K562 (cell line): ENCODE measurements around the gene SLC9A2. TPM values are rescaled to one million over a fixed set of nuclear protein-coding genes. Genes with fewer than 3 reads are reported as not detected.

Experiments
- ATAC-seq: fragments of 200-7000 bp; cut with Tn5 transposase; 3 replicates; pipeline ENCODE4 v1.9.1; 2020; ENCODE audit warnings: moderate library complexity
- BruUV-seq: library from RNA; stranded (reverse); fragments of 400-500 nt; replicated peaks from 2 replicates; lab custom pipeline; 2021; lab: Mats Ljungman, UMichigan
- CTCF ChIA-PET: fragments of 300-600 bp; formaldehyde crosslinking; extraction: SDS; loops from one replicate; lab custom pipeline; 2021; ENCODE audit warnings: low intra/inter-chr PET ratio; lab: Yijun Ruan, JAX
- POLR2A ChIA-PET: fragments of 300-600, 350-650 bp; sonication (Branson Sonifier 250); formaldehyde crosslinking; extraction: SDS; loops from one replicate; lab custom pipeline; 2021; ENCODE audit warnings: antibody characterized with exemption, inconsistent platforms; lab: Yijun Ruan, JAX
- DNase-seq, 4 experiments: peaks; one replicate each; pipeline versions ENCODE4 v3.0.0 to v3.0.0-alpha.2; 2011 to 2018; ENCODE audit warnings: low spot score in 3 of 4, mixed read lengths in 3 of 4; ENCODE audit errors: extremely low read depth in 1 of 4
- FAIRE-seq: peaks from 2 replicates; lab custom pipeline; 2011; peaks lifted over from hg19 to GRCh38; lab: Jason Lieb, UNC
- H2AFZ ChIP-seq: 2 replicates; pipeline ENCODE4 v1.6.0; 2011; ENCODE audit warnings: low read depth, low read length, control low read depth, inconsistent platforms
- H3K27ac ChIP-seq: fragments of 200-600 bp; 3 replicates; pipeline ENCODE4 v1.8.0; 2011; ENCODE audit warnings: low read depth, mild to moderate bottlenecking, control low read depth, inconsistent platforms, low read length, moderate library complexity, mixed read lengths; ENCODE audit errors: extremely low read depth
- H3K27me3 ChIP-seq, 2 experiments: fragments of 300-600 bp in 1 of 2; 2 replicates in 1 of 2; 3 replicates in 1 of 2; pipeline versions ENCODE4 v1.6.0 to v1.8.0; 2011; ENCODE audit warnings: inconsistent platforms in 2 of 2, low read length in 2 of 2, mild to moderate bottlenecking in 1 of 2, mixed read lengths in 1 of 2, moderate library complexity in 1 of 2; ENCODE audit not compliant: control insufficient read depth in 2 of 2, insufficient read depth in 2 of 2
- H3K36me3 ChIP-seq: fragments of 300-600 bp; 3 replicates; pipeline ENCODE4 v1.8.0; 2011; ENCODE audit warnings: mild to moderate bottlenecking, low read length, inconsistent platforms; ENCODE audit not compliant: control insufficient read depth, insufficient read depth
- H3K4me1 ChIP-seq, 2 experiments: fragments of 200-600 bp in 1 of 2; replicated peaks in 1 of 2; 2 replicates in 1 of 2; 3 replicates in 1 of 2; pipeline versions ENCODE4 v1.5.1 to v1.8.0; 2011; ENCODE audit warnings: inconsistent platforms in 2 of 2, low read length in 2 of 2, mild to moderate bottlenecking in 1 of 2, mixed read lengths in 1 of 2, moderate library complexity in 1 of 2; ENCODE audit not compliant: control insufficient read depth in 2 of 2, insufficient read depth in 2 of 2
- H3K4me2 ChIP-seq: 2 replicates; pipeline ENCODE4 v1.6.1; 2011; ENCODE audit warnings: low read length, control low read depth, inconsistent platforms, mixed read lengths; ENCODE audit not compliant: insufficient read depth
- H3K4me3 ChIP-seq: fragments of 200-600 bp; sonication (generic), shearing (Covaris generic); 2 replicates; pipeline ENCODE4 v1.5.1; 2016; ENCODE audit warnings: control low read depth, inconsistent platforms
- H3K79me2 ChIP-seq: fragments of 200-600 bp; 3 replicates; pipeline ENCODE4 v1.8.0; 2011; ENCODE audit warnings: low read length, inconsistent platforms; ENCODE audit not compliant: control insufficient read depth, insufficient read depth
- H3K9ac ChIP-seq, 2 experiments: 2 replicates each; pipeline versions ENCODE4 v1.6.0 to v1.6.1; 2011; ENCODE audit warnings: low read depth in 2 of 2, low read length in 2 of 2, control low read depth in 1 of 2, inconsistent platforms in 1 of 2, mild to moderate bottlenecking in 1 of 2, mixed read lengths in 1 of 2; ENCODE audit not compliant: insufficient read depth in 1 of 2
- H3K9me1 ChIP-seq: one replicate; pipeline ENCODE4 v1.6.0; 2011; ENCODE audit warnings: inconsistent platforms, mild to moderate bottlenecking, low read length, moderate library complexity; ENCODE audit not compliant: control insufficient read depth, insufficient read depth
- H3K9me3 ChIP-seq: replicated peaks from 2 replicates; pipeline ENCODE4 v1.5.1; 2011; ENCODE audit warnings: low read depth, low read length, inconsistent platforms; ENCODE audit not compliant: control insufficient read depth, insufficient read depth
- H4K20me1 ChIP-seq: replicated peaks from 2 replicates; pipeline ENCODE4 v1.6.1; 2011; ENCODE audit warnings: low read length, inconsistent platforms, mixed read lengths; ENCODE audit not compliant: control insufficient read depth, insufficient read depth
- HDAC3 ChIP-seq: fragments of 450-650 bp; IDR thresholded peaks from 2 replicates; pipeline ENCODE4 v1.6.1; 2018; ENCODE audit warnings: borderline replicate concordance, mild to moderate bottlenecking, moderate library complexity; ENCODE audit not compliant: partially characterized antibody
- WGBS: fragments of 100-300 bp; shearing (Covaris generic); methylation state at CpG from one replicate; pipeline ENCODE4 v1.1.6; 2016; ENCODE audit warnings: low coverage, mixed read lengths; ENCODE audit not compliant: insufficient coverage; ENCODE audit errors: missing lambda C conversion rate; 5-methylcytosine and 5-hydroxymethylcytosine counted together
- in situ Hi-C: fragments of 300-500 bp; cut with MboI; formaldehyde crosslinking; loops from 4 replicates; pipeline ENCODE4 v1.15.0; 2018; ENCODE audit warnings: inconsistent platforms, mixed read lengths
- intact Hi-C: fragments of 100-400 bp; cut with micrococcal nuclease; formaldehyde crosslinking; loops from 2 replicates; pipeline ENCODE4 v1.14.2; 2022
- polyA plus RNA-seq, 8 experiments: library from polyadenylated mRNA; depleted of rRNA in 4 of 8; stranded (reverse) in 5 of 8; unstranded in 3 of 8; fragments of >200 nt; fragmentation: Nextera tagmentation in 2 of 8; fragmentation: Illumina TruSeq in 1 of 8; extraction: Ambion mirVana in 2 of 8; extraction: Trizol in 1 of 8; gene quantifications; 2 replicates each; pipeline versions ENCODE4 v1.2.1 to v1.2.3, GENCODE V29; 2011 to 2014; ENCODE audit warnings: inconsistent platforms in 1 of 8, missing spikeins in 1 of 8
- total RNA-seq, 7 experiments: library from RNA; depleted of rRNA in 6 of 7; stranded (reverse); fragments of >200 nt in 6 of 7; fragmentation: Illumina TruSeq in 2 of 7; extraction: Trizol in 2 of 7; gene quantifications; 2 replicates each; pipeline versions ENCODE4 v1.2.1 to v1.2.3, GENCODE V29; 2011 to 2021; ENCODE audit warnings: low replicate concordance in 1 of 7
- TF ChIP-seq, protein P1 (sequence below): fragments of 450-650 bp; IDR thresholded peaks from 2 replicates; pipeline ENCODE4 v1.6.1; 2018; ENCODE audit not compliant: partially characterized antibody
- TF ChIP-seq, protein P2 (sequence below): fragments of 450-650 bp; IDR thresholded peaks from 2 replicates; pipeline ENCODE4 v1.6.1; 2016; ENCODE audit warnings: missing biosample characterization, missing genetic modification characterization

Gene SLC9A2
- total and polyA plus RNA-seq, 9 of the 15 experiments (the other 6 are each of a cell fraction or from before 2014, with no cell fraction given): 0.45 to 3.3 (median 1.6) TPM

DNA sequence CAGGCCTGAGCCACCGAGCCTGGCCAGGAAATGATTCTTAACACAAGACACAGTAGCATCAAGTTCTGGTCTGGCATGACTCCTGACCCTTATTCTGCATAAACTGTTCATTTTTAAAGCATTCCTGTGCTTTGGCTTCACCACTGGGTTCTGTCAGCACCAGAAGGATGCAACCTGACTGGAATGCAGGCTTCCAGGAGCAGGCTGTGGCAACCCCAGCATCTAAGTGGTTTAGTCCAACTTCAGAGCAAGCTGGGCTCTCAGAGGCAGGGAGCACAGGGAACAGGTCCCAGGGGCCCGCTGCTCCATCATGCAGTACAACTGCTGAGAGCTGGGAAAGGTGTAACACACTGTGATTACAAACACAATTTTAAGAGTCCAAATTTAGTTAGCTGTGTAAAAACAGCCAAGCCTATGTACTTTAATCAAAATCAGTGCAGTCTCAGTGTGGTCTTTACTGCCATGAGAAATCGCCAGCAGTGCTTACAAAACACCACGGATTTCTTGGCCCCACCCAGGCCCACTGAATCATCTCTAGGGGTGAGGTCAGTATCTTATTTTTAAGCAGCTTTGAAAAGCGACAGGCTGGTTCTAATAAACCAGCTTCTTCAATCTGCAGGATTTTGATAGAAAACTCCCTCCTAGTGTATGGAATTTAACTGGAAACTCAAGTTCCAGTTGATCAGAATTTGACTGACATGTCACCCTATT lies 98.1 kb downstream of the SLC9A2 start:
- Histone ChIP-seq H3K4me1 (no peaks in the 10 kb centered on the region), H3K4me2 (no peak overlapping the region), H3K36me3 (peaks cover 43% of the 10 kb centered on the region), H3K9me3 (no peaks in the 10 kb centered on the region), H2AFZ (no peak overlapping the region), H3K4me3 (no peak overlapping the region), H3K27ac (no peak overlapping the region), H3K27me3 (no peaks in the 10 kb centered on the region), H3K9ac (no peak overlapping the region), H3K9me1 (no peaks in the 10 kb centered on the region), H4K20me1 (no peaks in the 10 kb centered on the region), H3K79me2 (no peaks in the 10 kb centered on the region)
- POLR2A ChIA-PET: interaction anchor here (0.6 to 0.9 kb wide), 2 partner anchors 18 to 1675 kb away, joined by 3 read pairs; no protein-coding TSS in a partner anchor
- ATAC-seq (no peak), FAIRE-seq (no peak), DNase-seq (no peak)
- TF ChIP-seq HDAC3: no peak
- TF ChIP-seq, protein P1, sequence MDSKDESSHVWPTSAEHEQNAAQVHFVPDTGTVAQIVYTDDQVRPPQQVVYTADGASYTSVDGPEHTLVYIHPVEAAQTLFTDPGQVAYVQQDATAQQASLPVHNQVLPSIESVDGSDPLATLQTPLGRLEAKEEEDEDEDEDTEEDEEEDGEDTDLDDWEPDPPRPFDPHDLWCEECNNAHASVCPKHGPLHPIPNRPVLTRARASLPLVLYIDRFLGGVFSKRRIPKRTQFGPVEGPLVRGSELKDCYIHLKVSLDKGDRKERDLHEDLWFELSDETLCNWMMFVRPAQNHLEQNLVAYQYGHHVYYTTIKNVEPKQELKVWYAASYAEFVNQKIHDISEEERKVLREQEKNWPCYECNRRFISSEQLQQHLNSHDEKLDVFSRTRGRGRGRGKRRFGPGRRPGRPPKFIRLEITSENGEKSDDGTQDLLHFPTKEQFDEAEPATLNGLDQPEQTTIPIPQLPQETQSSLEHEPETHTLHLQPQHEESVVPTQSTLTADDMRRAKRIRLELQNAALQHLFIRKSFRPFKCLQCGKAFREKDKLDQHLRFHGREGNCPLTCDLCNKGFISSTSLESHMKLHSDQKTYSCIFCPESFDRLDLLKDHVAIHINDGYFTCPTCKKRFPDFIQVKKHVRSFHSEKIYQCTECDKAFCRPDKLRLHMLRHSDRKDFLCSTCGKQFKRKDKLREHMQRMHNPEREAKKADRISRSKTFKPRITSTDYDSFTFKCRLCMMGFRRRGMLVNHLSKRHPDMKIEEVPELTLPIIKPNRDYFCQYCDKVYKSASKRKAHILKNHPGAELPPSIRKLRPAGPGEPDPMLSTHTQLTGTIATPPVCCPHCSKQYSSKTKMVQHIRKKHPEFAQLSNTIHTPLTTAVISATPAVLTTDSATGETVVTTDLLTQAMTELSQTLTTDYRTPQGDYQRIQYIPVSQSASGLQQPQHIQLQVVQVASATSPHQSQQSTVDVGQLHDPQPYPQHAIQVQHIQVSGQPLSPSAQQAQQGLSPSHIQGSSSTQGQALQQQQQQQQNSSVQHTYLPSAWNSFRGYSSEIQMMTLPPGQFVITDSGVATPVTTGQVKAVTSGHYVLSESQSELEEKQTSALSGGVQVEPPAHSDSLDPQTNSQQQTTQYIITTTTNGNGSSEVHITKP: peak; percentile 61
- TF ChIP-seq, protein P2, sequence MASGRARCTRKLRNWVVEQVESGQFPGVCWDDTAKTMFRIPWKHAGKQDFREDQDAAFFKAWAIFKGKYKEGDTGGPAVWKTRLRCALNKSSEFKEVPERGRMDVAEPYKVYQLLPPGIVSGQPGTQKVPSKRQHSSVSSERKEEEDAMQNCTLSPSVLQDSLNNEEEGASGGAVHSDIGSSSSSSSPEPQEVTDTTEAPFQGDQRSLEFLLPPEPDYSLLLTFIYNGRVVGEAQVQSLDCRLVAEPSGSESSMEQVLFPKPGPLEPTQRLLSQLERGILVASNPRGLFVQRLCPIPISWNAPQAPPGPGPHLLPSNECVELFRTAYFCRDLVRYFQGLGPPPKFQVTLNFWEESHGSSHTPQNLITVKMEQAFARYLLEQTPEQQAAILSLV (tag): no peak
- intact Hi-C loops (no loop called here), in situ Hi-C loops (no loop called here)
- CTCF ChIA-PET: no interaction called here
- 61% methylated on average over 5 of the region's 5 CpGs for WGBS
- BruUV-seq: no TSS peak
